SIG-M5 treated with dmso at 0.1 percent for 504 hours (cell line): ENCODE data around the gene PI4KA.

Experiments
- DNase-seq: peaks from one replicate; lab custom pipeline; 2025; ENCODE audit not compliant: unreplicated experiment; lab: John Stamatoyannopoulos, UW

PI4KA gene

GRCh38 chr22:20881869-20882815 is 23.5 kb upstream of the PI4KA start:
- no peak for DNase-seq

DNA sequence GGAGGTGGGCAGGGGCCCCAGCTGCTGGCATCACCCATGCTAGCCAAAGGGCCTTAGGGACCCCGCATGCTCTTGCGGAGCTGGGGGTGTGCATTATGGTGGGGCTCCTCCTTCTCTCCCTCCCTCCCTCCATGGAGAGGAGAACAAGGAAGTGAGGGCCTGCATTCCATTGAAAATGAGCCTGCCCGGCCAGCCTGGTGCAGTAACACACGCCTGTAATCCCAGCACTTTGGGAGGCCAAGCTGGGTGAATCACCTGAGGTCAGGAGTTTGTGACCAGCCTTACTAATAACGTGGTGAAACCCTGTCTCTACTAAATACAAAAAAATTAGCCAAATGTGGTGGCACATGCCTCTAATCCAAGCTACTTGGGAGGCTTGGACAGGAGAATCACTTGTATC is 22.6 kb upstream of the PI4KA start:
- DNase-seq = no peak

DNA sequence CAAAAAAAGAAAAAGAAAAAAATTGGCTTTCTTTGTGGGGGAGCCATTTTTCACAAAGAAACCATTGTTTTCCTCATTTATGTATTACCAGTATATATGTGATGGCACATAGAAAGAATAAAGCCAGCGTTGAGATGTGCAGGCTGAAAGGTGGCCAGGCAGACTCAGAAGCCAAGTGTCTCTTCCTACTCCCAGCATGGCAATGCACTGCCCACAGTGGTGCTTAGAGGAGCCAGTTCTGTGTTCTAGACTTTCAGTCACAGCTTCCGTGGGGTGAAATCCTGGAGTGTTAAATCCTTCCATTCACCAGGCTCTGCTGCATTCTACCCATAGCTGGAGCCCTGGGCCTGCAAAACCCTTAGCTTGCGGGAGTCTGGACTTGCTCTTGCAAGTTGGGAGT is 19.1 kb upstream of the PI4KA start:
- no peak for DNase-seq

DNA sequence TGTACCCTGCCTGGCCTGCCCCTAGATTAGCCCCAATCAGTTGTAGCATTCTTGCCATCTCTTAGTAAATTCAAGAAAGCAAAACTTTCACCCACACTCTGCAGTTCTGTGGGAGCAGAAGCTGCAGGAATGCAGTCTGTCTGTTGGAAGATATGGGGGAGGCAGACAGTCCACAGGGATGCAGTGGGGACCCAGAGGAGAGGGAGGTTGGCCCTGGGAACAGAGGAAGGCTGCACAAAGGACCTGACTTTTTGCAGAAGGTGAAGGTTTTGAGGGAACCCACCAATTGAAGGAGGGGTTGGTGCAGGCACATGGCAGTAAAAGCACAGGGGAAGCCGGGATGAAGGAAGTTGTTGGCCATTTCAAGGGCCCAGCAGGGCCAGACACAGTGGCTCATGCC is 16.7 kb upstream of the PI4KA start:
- DNase-seq = no peak

DNA sequence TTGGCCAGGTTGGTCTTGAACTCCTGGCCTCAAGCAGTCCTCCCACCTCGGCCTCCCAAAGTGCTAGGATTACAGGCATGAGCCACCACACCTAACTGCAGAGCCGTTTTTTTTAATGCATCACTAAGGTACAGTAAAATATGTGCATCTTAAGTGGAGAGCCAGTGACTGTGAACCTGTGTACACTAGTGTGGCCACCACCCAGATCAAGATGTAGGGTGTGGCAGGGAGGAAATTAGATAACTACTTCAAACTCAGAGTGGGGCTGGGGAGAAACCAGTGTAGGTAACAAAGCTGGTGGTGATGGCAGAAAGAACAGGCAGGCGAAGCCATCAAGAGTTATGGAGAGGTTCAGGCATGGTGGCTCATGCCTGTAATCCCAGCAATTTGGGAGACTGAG is 14.6 kb upstream of the PI4KA start:
- no peak for DNase-seq

DNA sequence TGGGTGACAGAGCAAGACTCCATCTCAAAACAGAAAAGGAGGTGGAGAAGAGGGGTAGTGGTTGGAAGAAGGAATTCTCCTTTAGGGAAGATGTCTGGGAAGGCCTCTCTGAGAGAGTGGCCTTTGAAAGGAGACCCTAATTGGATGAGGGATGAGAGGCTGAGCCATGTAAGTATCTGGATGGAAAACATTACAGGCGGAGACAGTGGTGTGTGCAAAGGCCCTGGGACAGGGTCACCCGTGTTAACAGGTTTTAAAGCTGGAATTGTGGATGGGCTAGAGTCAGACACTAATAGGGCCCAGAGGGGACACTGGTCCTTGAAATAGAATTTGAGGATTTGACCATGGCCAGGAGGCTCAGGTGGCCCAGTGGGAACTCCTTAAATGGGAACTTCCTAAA is 10.6 kb upstream of the PI4KA start:
- no peak for DNase-seq

GRCh38 chr22:20868025-20868962 is 9.7 kb upstream of the PI4KA start:
- no peak for DNase-seq

DNA sequence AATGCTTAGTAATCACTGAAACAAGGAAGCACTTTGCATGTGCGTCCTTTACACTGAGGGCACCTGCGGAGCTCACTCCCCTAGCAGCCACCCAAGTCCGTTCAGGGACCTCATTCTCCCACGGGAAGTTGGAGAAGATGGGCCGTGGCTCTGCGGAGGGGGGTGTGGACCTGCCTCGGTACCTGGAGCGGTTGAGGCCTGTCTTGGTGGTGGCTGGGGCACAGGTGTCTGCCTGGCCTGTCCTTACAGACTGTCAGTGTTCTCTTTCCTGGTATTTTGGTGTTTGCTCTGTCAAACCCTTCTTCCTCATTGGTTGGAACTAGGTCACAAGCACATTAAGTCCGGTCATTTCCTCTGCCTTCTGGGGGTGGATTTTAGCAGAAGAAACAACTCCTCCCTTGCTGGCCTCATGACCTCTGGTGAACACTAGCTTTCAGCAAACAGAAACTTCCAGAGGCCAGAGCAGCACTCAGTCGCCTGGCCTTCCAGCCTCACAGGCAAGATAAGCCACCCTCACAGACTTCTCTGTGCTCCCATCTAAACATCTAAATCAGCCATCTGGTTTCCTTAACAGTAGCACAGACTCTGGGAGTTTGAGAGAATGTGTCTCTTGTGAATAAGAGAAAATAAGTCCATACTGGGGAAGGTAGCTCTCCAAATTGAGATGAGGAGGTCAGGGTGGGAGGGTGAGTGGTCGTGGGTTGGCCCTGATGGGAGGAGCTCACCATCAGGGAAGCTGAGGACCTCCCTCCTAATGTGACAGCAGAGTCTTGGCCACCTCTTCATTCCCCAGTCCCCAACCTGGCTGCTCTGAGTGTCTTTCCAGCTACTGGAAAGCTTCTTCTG is 8.8 kb upstream of the PI4KA start:
- DNase-seq = peak; percentile 52

GRCh38 chr22:20866736-20867135 is 8.1 kb upstream of the PI4KA start:
- DNase-seq = no peak

GRCh38 chr22:20865875-20866445 is 7.3 kb upstream of the PI4KA start:
- DNase-seq = no peak

DNA sequence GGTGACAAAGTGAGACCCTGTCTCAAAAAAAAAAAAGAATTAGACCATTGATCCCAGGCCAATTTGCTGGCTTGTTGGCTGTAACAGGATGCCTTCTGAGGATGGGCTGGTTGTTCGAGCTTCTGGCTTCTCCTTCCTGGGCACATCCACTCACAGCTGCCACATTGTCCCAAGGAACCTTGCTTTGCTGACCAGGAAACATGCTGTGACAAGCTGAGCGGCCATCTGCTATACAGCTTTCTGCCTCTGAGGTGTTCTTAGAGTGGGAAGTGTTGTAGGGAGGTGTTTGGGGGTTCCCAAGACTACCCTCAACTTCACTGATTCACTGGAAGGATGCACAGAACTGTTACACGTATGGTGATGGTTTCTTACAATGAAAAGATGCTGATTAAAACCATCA is 6.7 kb upstream of the PI4KA start:
- DNase-seq = no peak

GRCh38 chr22:20864186-20864908 is 5.7 kb upstream of the PI4KA start:
- DNase-seq = peak; percentile 67

- no peak for DNase-seq
Measured at GRCh38 chr22:20863366-20863765, 4.8 kb upstream of the PI4KA start.

GRCh38 chr22:20862540-20862939 is 3.9 kb upstream of the PI4KA start:
- no peak for DNase-seq

DNA sequence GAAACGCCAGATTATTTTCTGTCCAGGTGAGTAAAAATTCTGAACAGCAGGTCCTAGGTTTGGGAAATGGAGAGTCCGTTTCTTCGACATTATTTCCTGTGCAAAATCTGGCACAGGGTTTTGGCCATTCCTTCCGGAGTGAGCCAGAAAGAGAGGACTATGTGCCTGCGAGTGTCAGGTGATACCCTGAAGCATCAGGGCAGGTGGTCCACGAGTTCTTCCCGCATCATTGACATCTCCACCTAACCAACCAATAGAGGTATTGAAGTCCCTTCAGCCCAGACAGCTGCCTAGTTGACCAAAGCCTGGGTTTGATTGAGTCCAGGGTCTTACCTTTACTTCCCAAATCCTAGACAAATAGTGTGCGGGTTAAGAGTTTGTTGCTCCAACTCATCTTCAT is 1.0 kb upstream of the PI4KA start:
- no peak for DNase-seq

DNA sequence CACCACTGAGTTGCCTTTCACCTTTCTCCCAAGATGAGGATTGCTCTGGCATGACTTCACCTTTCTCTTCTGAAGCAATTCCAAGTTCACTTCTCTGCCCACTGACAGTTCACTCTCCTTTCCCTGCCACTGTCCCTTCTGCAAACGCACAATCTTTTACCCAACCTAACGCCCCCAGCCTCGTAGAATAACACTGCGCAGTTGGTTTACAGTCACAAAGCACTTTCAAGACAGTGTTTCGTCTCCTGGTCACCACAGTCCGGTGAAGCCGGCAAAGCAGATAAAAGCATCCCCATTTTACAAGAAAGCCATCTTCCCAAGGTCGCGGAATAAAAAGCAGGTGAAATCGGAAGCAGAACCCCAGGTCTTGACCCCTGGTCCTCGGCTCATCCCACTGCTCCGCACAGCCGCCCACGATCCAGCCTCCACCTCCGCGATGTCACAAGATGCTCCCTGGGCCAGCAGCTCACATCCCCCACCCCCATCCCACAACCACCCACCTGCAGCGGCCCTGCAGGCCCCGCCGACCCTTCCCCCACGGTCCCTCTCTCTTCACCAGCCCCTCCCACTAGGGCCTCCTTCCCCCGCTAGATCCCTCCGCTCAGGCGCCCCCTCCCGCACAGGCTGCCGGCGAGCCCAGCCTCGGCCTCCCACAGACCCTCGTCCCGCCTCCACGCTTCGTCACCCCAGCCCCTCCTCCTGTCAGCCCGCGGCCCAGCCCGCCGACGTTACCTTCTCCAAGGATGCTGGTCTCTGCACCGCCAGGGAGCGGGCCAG is 585 bp downstream of the PI4KA start:
- DNase-seq = peak; percentile 76

GRCh38 chr22:20857247-20857643 is 1.4 kb downstream of the PI4KA start:
- no peak for DNase-seq

- DNase-seq = no peak
Measured at GRCh38 chr22:20853236-20853660, 5.4 kb downstream of the PI4KA start.

GRCh38 chr22:20852503-20852902 is 6.1 kb downstream of the PI4KA start:
- DNase-seq = no peak
